ENCODE data around the gene DPCD.

- TF ChIP-seq, protein P1, sequence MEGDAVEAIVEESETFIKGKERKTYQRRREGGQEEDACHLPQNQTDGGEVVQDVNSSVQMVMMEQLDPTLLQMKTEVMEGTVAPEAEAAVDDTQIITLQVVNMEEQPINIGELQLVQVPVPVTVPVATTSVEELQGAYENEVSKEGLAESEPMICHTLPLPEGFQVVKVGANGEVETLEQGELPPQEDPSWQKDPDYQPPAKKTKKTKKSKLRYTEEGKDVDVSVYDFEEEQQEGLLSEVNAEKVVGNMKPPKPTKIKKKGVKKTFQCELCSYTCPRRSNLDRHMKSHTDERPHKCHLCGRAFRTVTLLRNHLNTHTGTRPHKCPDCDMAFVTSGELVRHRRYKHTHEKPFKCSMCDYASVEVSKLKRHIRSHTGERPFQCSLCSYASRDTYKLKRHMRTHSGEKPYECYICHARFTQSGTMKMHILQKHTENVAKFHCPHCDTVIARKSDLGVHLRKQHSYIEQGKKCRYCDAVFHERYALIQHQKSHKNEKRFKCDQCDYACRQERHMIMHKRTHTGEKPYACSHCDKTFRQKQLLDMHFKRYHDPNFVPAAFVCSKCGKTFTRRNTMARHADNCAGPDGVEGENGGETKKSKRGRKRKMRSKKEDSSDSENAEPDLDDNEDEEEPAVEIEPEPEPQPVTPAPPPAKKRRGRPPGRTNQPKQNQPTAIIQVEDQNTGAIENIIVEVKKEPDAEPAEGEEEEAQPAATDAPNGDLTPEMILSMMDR (IDR thresholded peaks at IDR 0.05): no peak
- TF ChIP-seq POLR2A (IDR thresholded peaks at IDR 0.05): no peak
- TF ChIP-seq EP300 (IDR thresholded peaks at IDR 0.05): no peak
Observed at GRCh38 chr10:101647255-101647654, 59.1 kb downstream of the DPCD start.

Measured in ovary (tissue), 3 donors.